ENCODE results near the gene DIO3. TPM values are rescaled to one million over a fixed set of nuclear protein-coding genes. Genes with fewer than 3 reads are reported as not detected.

Gene DIO3
- total RNA-seq, 2 donors from 2014 or later, result 0.82 to 6.9 TPM

DNA sequence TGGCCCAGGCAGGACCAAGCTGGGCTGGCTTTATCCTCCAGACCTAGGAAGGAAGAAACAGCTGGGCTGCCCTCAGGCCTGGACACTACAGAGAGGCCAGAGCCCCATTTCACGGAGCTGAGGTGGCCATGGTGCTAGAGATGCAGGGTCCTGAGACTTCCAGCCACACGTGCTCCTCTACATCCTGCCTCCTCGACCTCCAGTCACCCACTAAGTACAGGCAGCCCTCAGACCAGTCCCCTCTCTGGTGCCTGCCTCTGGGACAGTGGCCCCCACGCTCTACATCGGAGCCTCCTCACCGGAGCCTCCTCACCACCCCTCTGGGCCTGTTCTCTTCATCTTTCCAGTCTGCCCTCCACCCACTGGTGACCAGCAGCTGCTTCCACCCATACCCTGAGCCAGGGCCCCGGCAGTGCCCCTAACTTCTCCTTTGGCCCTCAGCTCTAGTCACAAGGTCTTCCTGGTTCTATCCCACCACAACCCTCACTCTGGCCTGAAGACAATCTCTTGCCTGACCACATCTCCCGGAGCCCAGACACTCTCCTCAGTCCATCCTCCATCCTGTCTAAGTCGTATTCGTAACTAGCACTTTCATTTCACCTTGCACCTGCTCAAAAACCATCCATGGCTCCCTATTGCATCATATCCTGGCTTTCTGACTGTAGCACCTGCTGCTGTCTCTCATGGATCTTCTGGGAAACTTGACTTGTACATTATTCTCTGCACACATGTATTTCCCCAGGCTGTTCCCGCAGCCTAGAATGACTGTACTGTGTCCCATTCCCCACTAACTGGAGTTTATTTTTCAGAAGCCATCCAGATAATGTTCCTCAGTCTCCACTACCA is 43.9 kb downstream of the DIO3 start:
- intact Hi-C loops (cut with DNase I), result no loop called here
- 87% methylated on average over 11 of the region's 11 CpGs for WGBS
- Histone ChIP-seq H3K9me3 (no peaks in the 10 kb centered on the region), H3K27me3 (replicated peaks; ENCODE audit: insufficient read depth) (no peaks in the 10 kb centered on the region), H3K4me1 (replicated peaks) (no peaks in the 10 kb centered on the region), H3K36me3 (no peaks in the 10 kb centered on the region), H3K4me3 (no peak overlapping the region), H3K27ac (no peak overlapping the region)
- TF ChIP-seq CTCF (IDR thresholded peaks at IDR 0.05) (no peak), POLR2AphosphoS5 (IDR thresholded peaks at IDR 0.05) (no peak), POLR2A (IDR thresholded peaks at IDR 0.05) (no peak)
- no peak for DNase-seq (ENCODE audit: low spot score)

GRCh38 chr14:101605836-101606235 is 44.5 kb downstream of the DIO3 start:
- H3K27ac ChIP-seq, result no peak overlapping the region
- no peaks in the 10 kb centered on the region for H3K9me3 ChIP-seq
- TF ChIP-seq CTCF (IDR thresholded peaks at IDR 0.05) (no peak), POLR2A (IDR thresholded peaks at IDR 0.05) (no peak), POLR2AphosphoS5 (IDR thresholded peaks at IDR 0.05) (no peak)
- no peaks in the 10 kb centered on the region for H3K27me3 ChIP-seq (replicated peaks; ENCODE audit: insufficient read depth)
- H3K36me3 ChIP-seq, result no peaks in the 10 kb centered on the region
- no peaks in the 10 kb centered on the region for H3K4me1 ChIP-seq (replicated peaks)
- intact Hi-C loops (cut with DNase I), result no loop called here
- no peak for DNase-seq (ENCODE audit: low spot score)
- 93% methylated on average over 4 of the region's 4 CpGs for WGBS
- no peak overlapping the region for H3K4me3 ChIP-seq

MicroRNAs encoded within 50 kb of the gene (microRNA counts, 767-probe panel; counts per million panel counts)
- 2,646 to 2,816 counts per million in 2 donors for microRNA hsa-miR-1247-5p

Other genes starting within 250 kb of the DIO3 start
- 10 to 100 TPM; 67.8 to 96.2 TPM for gene PPP2R5C, start 200.2 kb downstream of the DIO3 start, total RNA-seq